Stimulated activated CD4-positive, alpha-beta T cell treated with anti-CD3 and anti-CD28 coated beads, TNF-alpha, amount 100 ng/mL, for 24 hours (primary cell): Measurements from ENCODE around the gene SMTN.

Source experiments
- DNase-seq, 3 experiments: peaks; one replicate each; pipeline ENCODE4 v3.0.0-alpha.2; 2020; ENCODE audit warnings: low read depth in 3 of 3

The SMTN gene

GRCh38 chr22:31153357-31153756 lies 72.2 kb downstream of the SMTN start:
- DNase-seq: no peak
